Stomach (tissue), 9 donors: Measurements from ENCODE around the gene TMEM178B. TPM values are rescaled to one million over a fixed set of nuclear protein-coding genes. Genes with fewer than 3 reads are reported as not detected.
"Not testable (repeated sequence)": the region's sequence is repeated elsewhere in the genome, so short reads cannot be mapped to it uniquely, and the experiment has no call there.

Experiments
- DNase-seq, 2 donors: peaks; one replicate each; pipeline versions ENCODE4 v3.0.0 to v3.0.0-alpha.2; 2013 to 2019
- H3K27ac ChIP-seq, 5 donors: fragments of 200-600 bp in 4 of 5; sonication (generic) in 4 of 5; one replicate each; pipeline ENCODE4 v1.5.1; 2013 to 2019; ENCODE audit warnings: mild to moderate bottlenecking in 1 of 5, moderate library complexity in 1 of 5
- H3K27me3 ChIP-seq, 3 donors: fragments of 200-600 bp; sonication (generic); one replicate each; pipeline ENCODE4 v1.5.1; 2017 to 2019; ENCODE audit warnings: mixed run types in 1 of 3
- H3K36me3 ChIP-seq, 4 donors: fragments of 200-600 bp; sonication (generic); 1 replicate in 3 of 4; 2 replicates in 1 of 4; pipeline ENCODE4 v1.5.1; 2016 to 2019
- H3K4me1 ChIP-seq, 4 donors: fragments of 200-600 bp; sonication (generic); one replicate each; pipeline ENCODE4 v1.5.1; 2016 to 2019
- H3K4me3 ChIP-seq, 4 donors: fragments of 200-600 bp; sonication (generic) in 3 of 4; one replicate each; pipeline ENCODE4 v1.5.1; 2016 to 2019; ENCODE audit warnings: mild to moderate bottlenecking in 1 of 4
- H3K9me3 ChIP-seq, 4 donors: fragments of 200-600 bp; sonication (generic); one replicate each; pipeline ENCODE4 v1.5.1; 2016 to 2019
- CTCF ChIP-seq, 7 experiments: fragments of 450-650 bp in 4 of 7; fragments of 200-600 bp in 3 of 7; sonication (generic) in 3 of 7; IDR thresholded peaks; one replicate each; pipeline ENCODE4 v1.5.1; 2016 to 2019; ENCODE audit warnings: antibody characterized with exemption in 7 of 7, control low read depth in 2 of 7, mild to moderate bottlenecking in 1 of 7
- EP300 ChIP-seq: sonication (generic); formaldehyde crosslinking; IDR thresholded peaks from one replicate; pipeline ENCODE4 v1.6.1; 2017; ENCODE audit warnings: antibody characterized with exemption
- POLR2A ChIP-seq, 4 donors: fragments of 450-650 bp; IDR thresholded peaks; one replicate each; pipeline ENCODE4 v1.6.1; 2016; ENCODE audit warnings: antibody characterized with exemption in 4 of 4, control low read depth in 2 of 4, mild to moderate bottlenecking in 1 of 4, moderate library complexity in 1 of 4
- POLR2AphosphoS5 ChIP-seq, 3 donors: sonication (generic); formaldehyde crosslinking; IDR thresholded peaks; one replicate each; pipeline ENCODE4 v1.6.1; 2016; ENCODE audit warnings: antibody characterized with exemption in 3 of 3
- WGBS, 5 donors: extraction: QIAGEN DNeasy Blood & Tissue Kit in 3 of 5; methylation state at CpG; one replicate each; pipeline versions ENCODE4 v1.1.5 to v1.1.7; 2013 to 2018; 5-methylcytosine and 5-hydroxymethylcytosine counted together
- intact Hi-C: fragments of 100-400 bp; cut with DNase I; formaldehyde crosslinking; loops from one replicate; pipeline ENCODE4 v1.15.1; 2023; ENCODE audit warnings: low total_unique reads
- polyA plus RNA-seq, 3 donors: library from polyadenylated mRNA; stranded (reverse); fragments of 200-250 nt; gene quantifications; one replicate each; pipeline ENCODE4 v1.2.3, GENCODE V29; 2013
- total RNA-seq, 5 donors: library from RNA; depleted of rRNA; stranded (reverse); fragments of >200 nt; gene quantifications; one replicate each; pipeline versions ENCODE4 v1.1.0 to v1.2.3, GENCODE V29; 2014 to 2016
- donor health status: healthy with polysubstance abuse.
- donor health status: Bipolar disorder and iron deficiency.
- donor health status: healthy.

The TMEM178B gene
- total and polyA plus RNA-seq, 8 donors = under 0.01 to 1.7 (median 0.15) TPM; not detected in 3

GRCh38 chr7:141113131-141113530 is 39.3 kb downstream of the TMEM178B start:
- DNase-seq = no peak
- TF ChIP-seq POLR2A (IDR thresholded peaks at IDR 0.05) (no peak), POLR2AphosphoS5 (IDR thresholded peaks at IDR 0.05) (no peak), EP300 (no peak), CTCF (IDR thresholded peaks at IDR 0.05) (no peak)
- no peaks in the 10 kb centered on the region for H3K27me3 ChIP-seq
- no peaks in the 10 kb centered on the region for H3K9me3 ChIP-seq
- H3K4me3 ChIP-seq = no peak overlapping the region
- H3K27ac ChIP-seq = no peak overlapping the region
- WGBS, 5 donors = 71 to 97% (median 92%) methylated on average over 1 of the region's 1 CpG
- no peaks in the 10 kb centered on the region for H3K4me1 ChIP-seq
- H3K36me3 ChIP-seq = no peaks in the 10 kb centered on the region
- intact Hi-C loops = no loop called here

- intact Hi-C loops = no loop called here
- WGBS, 5 donors = 61 to 87% (median 73%) methylated on average over 2 of the region's 2 CpGs
- no peaks in the 10 kb centered on the region for H3K27me3 ChIP-seq
Observed at GRCh38 chr7:141114029-141114664, 40.3 kb downstream of the TMEM178B start.

GRCh38 chr7:141115965-141116364 is 42.1 kb downstream of the TMEM178B start:
- Histone ChIP-seq H3K9me3 (no peaks in the 10 kb centered on the region), H3K4me3 (no peak overlapping the region), H3K27me3 (no peaks in the 10 kb centered on the region), H3K4me1 (no peaks in the 10 kb centered on the region), H3K27ac (no peak overlapping the region), H3K36me3 (no peaks in the 10 kb centered on the region)
- intact Hi-C loops = no loop called here
- TF ChIP-seq POLR2AphosphoS5 (IDR thresholded peaks at IDR 0.05) (no peak), CTCF (IDR thresholded peaks at IDR 0.05) (no peak), POLR2A (IDR thresholded peaks at IDR 0.05) (no peak), EP300 (no peak)
- WGBS, 5 donors = 25 to 63% (median 37%) methylated on average over 3 of the region's 3 CpGs
- DNase-seq = peak in 1 of 2 donors; percentile 5

More at GRCh38 chr7:141114029-141114664, 40.3 kb downstream of the TMEM178B start:
- no peaks in the 10 kb centered on the region for H3K9me3 ChIP-seq
- no peak overlapping the region for H3K4me3 ChIP-seq
- TF ChIP-seq CTCF (IDR thresholded peaks at IDR 0.05) = no peak
- DNase-seq = peak in 1 of 2 donors; percentile 12
- H3K27ac ChIP-seq = no peak overlapping the region
- H3K4me1 ChIP-seq = no peaks in the 10 kb centered on the region
- H3K36me3 ChIP-seq = no peaks in the 10 kb centered on the region

- H3K4me3 ChIP-seq, H3K4me1 ChIP-seq, H3K9me3 ChIP-seq, H3K27me3 ChIP-seq, DNase-seq, intact Hi-C loops, H3K36me3 ChIP-seq, H3K27ac ChIP-seq: not testable (repeated sequence)
- WGBS, 5 donors = 83 to 94% (median 89%) methylated on average over 2 of the region's 2 CpGs
Observed at GRCh38 chr7:141116661-141117060, 42.8 kb downstream of the TMEM178B start.

GRCh38 chr7:141118767-141119166 is 44.9 kb downstream of the TMEM178B start:
- H3K4me1 ChIP-seq = no peaks in the 10 kb centered on the region
- DNase-seq = no peak
- 68 to 72% (median 68%) methylated on average over 6 of the region's 6 CpGs for WGBS, 5 donors
- H3K9me3 ChIP-seq = no peaks in the 10 kb centered on the region
- intact Hi-C loops = no loop called here
- no peaks in the 10 kb centered on the region for H3K27me3 ChIP-seq
- H3K27ac ChIP-seq = no peak overlapping the region
- H3K4me3 ChIP-seq = no peak overlapping the region
- TF ChIP-seq EP300 (no peak), POLR2AphosphoS5 (IDR thresholded peaks at IDR 0.05) (no peak), CTCF (IDR thresholded peaks at IDR 0.05) (no peak), POLR2A (IDR thresholded peaks at IDR 0.05) (no peak)
- no peaks in the 10 kb centered on the region for H3K36me3 ChIP-seq
